Measurements from ENCODE around the gene HFE.
"Not testable (repeated sequence)": the region's sequence is repeated elsewhere in the genome, so short reads cannot be mapped to it uniquely, and the experiment has no call there.

The HFE gene

GRCh38 chr6:26109772-26110171 is 22.5 kb downstream of the HFE start:
- DNase-seq (ENCODE audit: low read depth in 1 of 2, low spot score in 1 of 2) = no peak

GRCh38 chr6:26113570-26113969 is 26.3 kb downstream of the HFE start:
- no peak for DNase-seq (ENCODE audit: low read depth in 1 of 2, low spot score in 1 of 2)

- no peak for DNase-seq (ENCODE audit: low read depth in 1 of 2, low spot score in 1 of 2)
Measured at GRCh38 chr6:26115226-26115625, 28.0 kb downstream of the HFE start.

- no peak for DNase-seq (ENCODE audit: low read depth in 1 of 2, low spot score in 1 of 2)
Measured at GRCh38 chr6:26116267-26116666, 29.0 kb downstream of the HFE start.

GRCh38 chr6:26118999-26119398 is 31.8 kb downstream of the HFE start:
- DNase-seq (ENCODE audit: low read depth in 1 of 2, low spot score in 1 of 2) = no peak

GRCh38 chr6:26120115-26120514 is 32.9 kb downstream of the HFE start:
- not testable (repeated sequence) for DNase-seq (ENCODE audit: low read depth in 1 of 2, low spot score in 1 of 2)

GRCh38 chr6:26120807-26121140 is 33.5 kb downstream of the HFE start:
- DNase-seq (ENCODE audit: low read depth in 1 of 2, low spot score in 1 of 2) = no peak

GRCh38 chr6:26121141-26122004 is 34.1 kb downstream of the HFE start:
- no peak for DNase-seq (ENCODE audit: low read depth in 1 of 2, low spot score in 1 of 2)

GRCh38 chr6:26122005-26122388 is 34.8 kb downstream of the HFE start:
- no peak for DNase-seq (ENCODE audit: low read depth in 1 of 2, low spot score in 1 of 2)

GRCh38 chr6:26122402-26122792 is 35.2 kb downstream of the HFE start:
- DNase-seq (ENCODE audit: low read depth in 1 of 2, low spot score in 1 of 2) = no peak

- DNase-seq (ENCODE audit: low read depth in 1 of 2, low spot score in 1 of 2) = peak; percentile 79 to 83
Measured at GRCh38 chr6:26122793-26123674, 35.8 kb downstream of the HFE start.

GRCh38 chr6:26123675-26123946 is 36.4 kb downstream of the HFE start:
- peak; percentile 49 to 50 for DNase-seq (ENCODE audit: low read depth in 1 of 2, low spot score in 1 of 2)

- DNase-seq (ENCODE audit: low read depth in 1 of 2, low spot score in 1 of 2) = peak; percentile 27 to 42
Measured at GRCh38 chr6:26123947-26124780, 36.9 kb downstream of the HFE start.

- DNase-seq (ENCODE audit: low read depth in 1 of 2, low spot score in 1 of 2) = no peak
Measured at GRCh38 chr6:26124781-26125685, 37.8 kb downstream of the HFE start.

GRCh38 chr6:26126394-26127235 is 39.4 kb downstream of the HFE start:
- DNase-seq (ENCODE audit: low read depth in 1 of 2, low spot score in 1 of 2) = no peak

- DNase-seq (ENCODE audit: low read depth in 1 of 2, low spot score in 1 of 2) = no peak
Measured at GRCh38 chr6:26128013-26128771, 41.0 kb downstream of the HFE start.

- no peak for DNase-seq (ENCODE audit: low read depth in 1 of 2, low spot score in 1 of 2)
Measured at GRCh38 chr6:26129656-26130055, 42.4 kb downstream of the HFE start.

- DNase-seq (ENCODE audit: low read depth in 1 of 2, low spot score in 1 of 2) = no peak
Measured at GRCh38 chr6:26130581-26131249, 43.5 kb downstream of the HFE start.
